ENCODE data around the gene HECTD2.

Gene HECTD2

GRCh38 chr10:91366704-91367103 lies 43.4 kb upstream of the HECTD2 start:
- Histone ChIP-seq H3K36me3 (ENCODE audit: control insufficient read depth, low read length) (no peaks in the 10 kb centered on the region), H3K9me2 (replicated peaks; ENCODE audit: control insufficient read depth, low read length) (no peaks in the 10 kb centered on the region), H3K79me2 (ENCODE audit: control insufficient read depth, low read length) (no peaks in the 10 kb centered on the region), H3K4me3 (ENCODE audit: low read length) (no peak overlapping the region), H3K9me3 (ENCODE audit: control insufficient read depth, insufficient read depth, low read length) (no peaks in the 10 kb centered on the region), H3K4me2 (ENCODE audit: low read length) (no peak overlapping the region), H3K4me1 (ENCODE audit: control insufficient read depth, low read length) (no peaks in the 10 kb centered on the region), H3K27me3 (ENCODE audit: control insufficient read depth, low read length) (peaks cover 14% of the 10 kb centered on the region), H3F3A (ENCODE audit: control insufficient read depth, insufficient read depth) (no peaks in the 10 kb centered on the region), H4K20me1 (ENCODE audit: control insufficient read depth, insufficient read depth, low read depth, low read length) (no peaks in the 10 kb centered on the region), H3K27ac (ENCODE audit: low read depth, low read length) (no peak overlapping the region)
- no peak for TF ChIP-seq EZH2phosphoT487 (IDR thresholded peaks at IDR 0.05; ENCODE audit: borderline replicate concordance, low read length)
- no peak for TF ChIP-seq CTCF (IDR thresholded peaks at IDR 0.05; ENCODE audit: low read depth, low read length, poor library complexity, severe bottlenecking)

DNA sequence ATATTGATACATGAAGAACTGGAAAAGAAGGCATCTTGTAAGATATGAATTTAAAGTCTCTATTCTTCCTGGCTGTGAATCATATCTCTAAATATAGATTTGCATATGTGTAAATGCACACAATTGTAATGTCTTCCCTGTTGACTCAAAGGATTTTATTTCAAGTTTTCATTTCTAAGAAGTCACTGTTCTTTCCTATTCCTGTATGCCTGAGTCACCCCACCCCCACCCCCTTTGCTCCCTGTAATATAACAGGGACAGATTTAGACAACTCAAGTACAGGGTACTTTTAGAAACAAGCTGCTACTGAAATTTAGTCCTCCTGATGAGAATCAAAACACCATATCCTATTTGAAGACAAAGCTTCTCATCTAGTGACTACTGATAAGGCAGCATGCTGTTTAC lies 43.0 kb upstream of the HECTD2 start:
- Histone ChIP-seq H3K4me2 (ENCODE audit: low read length) (no peak overlapping the region), H3K36me3 (ENCODE audit: control insufficient read depth, low read length) (no peaks in the 10 kb centered on the region), H3K4me1 (ENCODE audit: control insufficient read depth, low read length) (no peaks in the 10 kb centered on the region), H3K9me2 (replicated peaks; ENCODE audit: control insufficient read depth, low read length) (no peaks in the 10 kb centered on the region), H3K27ac (ENCODE audit: low read depth, low read length) (no peak overlapping the region), H3F3A (ENCODE audit: control insufficient read depth, insufficient read depth) (no peaks in the 10 kb centered on the region), H3K9me3 (ENCODE audit: control insufficient read depth, insufficient read depth, low read length) (no peaks in the 10 kb centered on the region), H3K79me2 (ENCODE audit: control insufficient read depth, low read length) (no peaks in the 10 kb centered on the region), H4K20me1 (ENCODE audit: control insufficient read depth, insufficient read depth, low read depth, low read length) (no peaks in the 10 kb centered on the region), H3K4me3 (ENCODE audit: low read length) (no peak overlapping the region), H3K27me3 (ENCODE audit: control insufficient read depth, low read length) (peaks cover 14% of the 10 kb centered on the region)
- no peak for TF ChIP-seq EZH2phosphoT487 (IDR thresholded peaks at IDR 0.05; ENCODE audit: borderline replicate concordance, low read length)
- TF ChIP-seq CTCF (IDR thresholded peaks at IDR 0.05; ENCODE audit: low read depth, low read length, poor library complexity, severe bottlenecking), result no peak

GRCh38 chr10:91367558-91367957 lies 42.6 kb upstream of the HECTD2 start:
- Histone ChIP-seq H3K4me3 (ENCODE audit: low read length) (no peak overlapping the region), H3K27me3 (ENCODE audit: control insufficient read depth, low read length) (peaks cover 14% of the 10 kb centered on the region), H3F3A (ENCODE audit: control insufficient read depth, insufficient read depth) (no peaks in the 10 kb centered on the region), H3K4me1 (ENCODE audit: control insufficient read depth, low read length) (no peaks in the 10 kb centered on the region), H3K9me2 (replicated peaks; ENCODE audit: control insufficient read depth, low read length) (no peaks in the 10 kb centered on the region), H3K9me3 (ENCODE audit: control insufficient read depth, insufficient read depth, low read length) (no peaks in the 10 kb centered on the region), H4K20me1 (ENCODE audit: control insufficient read depth, insufficient read depth, low read depth, low read length) (no peaks in the 10 kb centered on the region), H3K79me2 (ENCODE audit: control insufficient read depth, low read length) (no peaks in the 10 kb centered on the region), H3K4me2 (ENCODE audit: low read length) (no peak overlapping the region), H3K27ac (ENCODE audit: low read depth, low read length) (no peak overlapping the region), H3K36me3 (ENCODE audit: control insufficient read depth, low read length) (no peaks in the 10 kb centered on the region)
- no peak for TF ChIP-seq CTCF (IDR thresholded peaks at IDR 0.05; ENCODE audit: low read depth, low read length, poor library complexity, severe bottlenecking)
- no peak for TF ChIP-seq EZH2phosphoT487 (IDR thresholded peaks at IDR 0.05; ENCODE audit: borderline replicate concordance, low read length)
